GM18909 (cell line): Measurements from ENCODE around the gene CCDC86.
A peak's percentile ranks its signal among the peaks of the same experiment; 100 is the strongest.

Experiments used
- ATAC-seq: cut with Tn5 transposase; IDR thresholded peaks from one replicate; pipeline ENCODE4 v1.9.1; 2021; ENCODE audit warnings: mild to moderate bottlenecking; ENCODE audit not compliant: unreplicated experiment, poor library complexity

CCDC86 gene

DNA sequence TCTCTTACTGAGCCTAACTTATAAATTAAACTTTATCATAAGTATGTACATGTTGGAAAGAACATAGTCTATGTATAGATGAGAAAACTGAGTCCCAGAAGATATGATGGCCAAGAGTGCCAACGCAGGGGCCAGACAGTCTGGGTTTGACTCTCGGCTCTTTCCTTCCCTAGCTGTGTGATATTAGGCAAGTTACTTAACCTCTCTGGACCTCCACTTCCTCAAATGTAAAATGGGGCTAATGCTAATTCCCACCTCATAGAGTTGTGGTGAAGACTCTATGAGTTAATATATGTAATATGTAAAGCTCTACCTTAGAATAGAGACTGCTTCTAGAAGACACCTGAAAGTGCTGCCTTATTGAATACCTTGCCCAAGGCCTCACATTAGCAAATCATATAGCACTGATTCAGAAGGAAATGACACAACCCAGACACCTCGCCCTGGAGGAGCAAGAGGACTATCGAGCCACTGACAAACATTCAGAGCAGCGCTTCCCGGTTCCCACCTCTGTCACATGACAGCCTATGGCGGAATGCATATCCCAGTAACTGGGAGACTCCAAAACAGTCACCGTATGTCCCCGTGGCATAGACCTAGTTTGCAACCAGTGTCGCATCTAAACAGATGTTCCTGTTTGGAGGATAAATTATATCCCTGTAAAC, 11.3 kb upstream of the CCDC86 start:
- ATAC-seq = peak; percentile 12

DNA sequence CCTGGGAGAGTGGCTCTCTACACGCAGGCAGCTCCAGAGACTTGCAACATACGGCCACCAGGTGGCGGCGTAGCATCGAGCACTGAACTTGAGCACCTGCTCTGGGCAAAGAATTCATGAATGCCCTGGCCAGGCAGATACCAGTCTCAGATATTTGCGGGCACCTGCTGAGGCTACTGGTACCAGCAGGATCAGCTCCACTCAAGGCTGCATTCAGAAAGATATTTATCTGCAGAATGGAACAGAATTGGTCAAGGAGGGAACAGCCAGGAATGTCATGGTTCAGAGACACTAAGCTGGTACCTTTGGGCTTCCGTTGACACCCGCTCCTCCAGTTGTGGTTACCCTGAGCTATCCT, 10.8 kb upstream of the CCDC86 start:
- peak; percentile 69 for ATAC-seq

DNA sequence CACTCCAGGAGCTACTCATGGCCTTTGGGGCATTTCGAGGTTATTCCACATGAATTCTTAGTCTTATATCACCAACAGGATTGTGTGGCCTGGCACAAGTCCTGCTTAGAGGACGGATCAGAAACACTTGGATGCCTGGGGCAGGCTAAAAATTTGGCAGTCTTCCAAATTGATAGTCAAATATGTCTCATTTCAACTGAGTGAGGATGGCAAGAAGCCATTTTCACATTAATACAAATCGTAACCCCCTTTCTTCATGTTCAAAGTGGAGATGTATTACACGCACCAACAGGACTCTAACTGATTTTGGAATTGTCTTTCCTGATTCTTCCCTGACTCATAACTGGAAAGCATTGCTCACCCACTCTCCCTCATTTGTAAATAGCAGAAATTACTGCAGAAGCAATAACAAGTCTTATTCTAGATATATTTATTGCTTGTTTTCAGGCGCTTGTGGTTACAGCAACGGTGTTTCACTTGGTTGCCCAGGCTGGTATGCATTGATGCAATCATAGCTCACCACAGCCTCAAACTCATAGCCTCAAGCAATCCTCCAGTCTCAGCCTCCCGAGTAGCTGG, 10.3 kb upstream of the CCDC86 start:
- no peak for ATAC-seq

DNA sequence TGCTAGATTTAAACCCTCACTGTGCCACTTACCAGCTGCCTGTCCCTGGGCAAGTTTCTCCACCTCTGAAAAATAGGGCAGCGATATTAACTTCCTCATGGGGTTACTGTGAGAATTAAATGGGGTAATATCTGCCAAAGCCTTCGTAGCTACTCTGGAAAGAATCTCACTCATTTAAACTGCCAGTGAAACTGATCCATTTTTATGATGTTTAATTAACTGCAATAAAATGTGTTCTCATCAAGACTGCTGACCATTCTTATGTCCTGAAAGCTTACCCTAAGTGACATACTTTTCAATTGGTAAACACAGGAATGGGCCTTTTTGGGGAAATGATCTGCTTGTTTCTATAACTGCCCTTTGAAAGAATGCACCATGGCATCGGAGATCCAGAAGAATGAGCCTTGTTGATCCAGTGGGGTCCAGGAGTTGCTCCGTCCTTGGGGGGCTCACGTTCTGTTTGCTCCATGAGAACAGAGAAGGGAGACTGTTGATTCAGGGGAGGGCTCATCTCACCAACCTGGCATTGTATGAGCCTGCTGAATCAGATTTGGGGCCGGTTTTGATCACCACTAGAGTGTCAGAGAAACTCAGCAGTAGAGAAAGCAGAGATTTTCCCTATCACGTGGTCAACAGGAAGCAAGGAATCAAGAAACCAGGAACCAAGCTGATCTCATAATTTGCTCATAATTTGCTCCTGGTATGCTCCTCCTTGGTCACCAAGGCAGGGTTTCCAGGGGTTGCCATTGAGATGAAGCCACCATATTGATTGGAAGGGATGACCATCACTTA, 7.0 kb upstream of the CCDC86 start:
- no peak for ATAC-seq

DNA sequence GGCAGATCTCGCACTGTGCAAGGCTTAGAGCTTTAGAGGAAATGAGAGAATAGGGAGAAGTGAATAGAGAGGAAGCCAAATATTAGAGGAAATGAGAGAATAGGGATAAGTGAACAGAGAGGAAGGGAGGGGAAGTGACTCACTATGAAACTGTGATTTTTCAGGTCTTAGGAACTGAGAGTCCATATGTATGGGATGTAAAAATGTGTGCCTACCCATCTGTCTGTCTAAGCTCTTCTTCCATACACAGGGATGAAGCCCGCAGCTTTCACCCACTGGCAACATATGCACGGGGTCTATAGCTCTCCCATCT, 6.4 kb upstream of the CCDC86 start:
- ATAC-seq = no peak

DNA sequence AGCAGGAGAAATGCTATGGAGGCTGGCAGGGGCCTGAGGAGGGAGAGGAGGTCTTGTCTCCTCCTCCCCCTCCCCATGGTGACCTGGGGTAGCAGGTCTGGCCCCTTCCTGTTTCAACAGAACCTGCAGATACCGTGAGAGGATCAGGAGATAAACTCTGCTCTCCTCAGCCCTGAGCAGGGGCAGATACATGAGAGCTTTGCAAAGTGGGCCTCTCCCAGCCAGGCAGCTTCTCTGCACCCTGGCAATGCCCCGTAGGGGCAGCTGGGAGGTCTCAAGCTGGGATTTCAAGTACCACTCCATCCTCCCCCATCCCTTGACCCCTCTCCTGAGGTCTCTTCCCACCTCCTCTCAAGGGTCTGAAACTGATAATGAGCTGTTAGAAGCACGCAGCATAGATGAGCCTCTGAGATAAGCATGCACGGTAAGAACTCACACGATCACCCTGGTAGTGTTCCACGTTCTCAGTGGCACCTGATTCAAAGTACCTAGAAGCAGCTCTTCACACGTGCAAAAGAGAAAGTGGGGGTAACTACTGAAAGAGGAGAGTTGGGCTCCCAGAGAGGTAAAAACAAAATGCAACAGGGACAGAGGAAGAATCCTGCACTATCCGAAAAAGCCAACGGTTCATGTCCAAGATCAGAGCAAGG, 4.9 kb upstream of the CCDC86 start:
- no peak for ATAC-seq

DNA sequence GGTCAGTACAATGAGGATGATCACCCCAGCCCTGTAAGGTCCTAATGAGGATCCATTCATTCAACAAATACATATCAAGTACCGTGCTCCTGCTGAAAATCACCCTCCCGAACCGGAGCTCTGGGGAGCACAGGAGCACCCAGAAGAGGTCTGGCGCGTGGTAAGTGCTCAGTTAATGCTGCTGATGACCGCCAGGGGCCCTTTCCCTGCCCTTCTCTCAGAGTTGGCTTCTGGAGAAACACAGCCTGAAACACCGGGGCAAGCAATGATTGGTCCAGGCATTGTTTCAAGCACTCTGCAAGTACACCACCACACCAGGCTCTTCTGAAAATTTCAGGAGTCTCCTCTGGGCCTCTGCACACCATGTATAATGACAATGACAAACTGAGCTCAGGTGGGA, 3.8 kb upstream of the CCDC86 start:
- ATAC-seq = no peak

DNA sequence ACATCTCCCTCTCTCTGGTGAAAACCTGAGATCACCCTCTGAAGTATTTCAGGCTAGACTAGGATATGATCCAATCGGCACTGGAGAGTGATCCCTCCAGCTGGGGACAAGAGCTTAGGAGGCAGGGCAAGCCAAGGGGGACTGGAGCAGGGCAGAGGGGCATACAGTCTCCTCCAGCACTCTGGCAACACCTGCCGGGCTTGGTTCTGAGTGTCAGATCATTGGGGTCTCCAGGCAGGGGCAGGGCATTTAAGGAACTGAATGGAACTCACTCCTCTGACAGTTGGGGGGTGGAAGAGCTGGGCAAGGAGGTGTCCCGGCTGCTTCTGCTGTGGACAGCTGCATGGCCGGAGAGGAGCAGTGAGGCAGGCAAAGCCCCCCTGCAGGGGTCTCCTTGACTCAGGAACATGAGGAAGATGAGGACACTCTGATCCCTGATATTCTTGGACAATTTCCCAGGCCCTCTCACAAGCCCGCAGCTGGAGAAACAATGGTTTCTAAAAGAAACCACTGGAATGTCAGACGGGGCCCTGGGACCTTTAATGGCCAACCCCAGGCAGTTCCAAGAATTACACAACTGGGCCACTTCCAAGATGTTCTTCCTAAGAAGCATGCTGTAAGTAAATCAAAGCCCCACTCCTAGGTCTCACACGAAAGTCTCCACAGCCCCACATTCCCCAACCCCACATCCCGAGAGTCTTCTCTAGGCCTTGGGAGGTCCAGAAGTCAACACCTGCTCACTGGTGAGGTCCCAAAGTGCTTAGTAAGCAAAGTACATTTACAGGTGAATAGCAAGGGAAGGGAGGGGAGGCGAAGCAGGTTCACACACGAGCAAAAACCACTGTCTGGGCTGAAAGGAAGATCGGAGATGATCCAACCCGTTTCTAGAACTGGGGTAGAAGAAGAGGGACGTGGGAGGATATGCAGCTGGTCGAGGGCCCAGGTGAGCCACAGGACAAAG, 1.2 kb upstream of the CCDC86 start:
- ATAC-seq = no peak

DNA sequence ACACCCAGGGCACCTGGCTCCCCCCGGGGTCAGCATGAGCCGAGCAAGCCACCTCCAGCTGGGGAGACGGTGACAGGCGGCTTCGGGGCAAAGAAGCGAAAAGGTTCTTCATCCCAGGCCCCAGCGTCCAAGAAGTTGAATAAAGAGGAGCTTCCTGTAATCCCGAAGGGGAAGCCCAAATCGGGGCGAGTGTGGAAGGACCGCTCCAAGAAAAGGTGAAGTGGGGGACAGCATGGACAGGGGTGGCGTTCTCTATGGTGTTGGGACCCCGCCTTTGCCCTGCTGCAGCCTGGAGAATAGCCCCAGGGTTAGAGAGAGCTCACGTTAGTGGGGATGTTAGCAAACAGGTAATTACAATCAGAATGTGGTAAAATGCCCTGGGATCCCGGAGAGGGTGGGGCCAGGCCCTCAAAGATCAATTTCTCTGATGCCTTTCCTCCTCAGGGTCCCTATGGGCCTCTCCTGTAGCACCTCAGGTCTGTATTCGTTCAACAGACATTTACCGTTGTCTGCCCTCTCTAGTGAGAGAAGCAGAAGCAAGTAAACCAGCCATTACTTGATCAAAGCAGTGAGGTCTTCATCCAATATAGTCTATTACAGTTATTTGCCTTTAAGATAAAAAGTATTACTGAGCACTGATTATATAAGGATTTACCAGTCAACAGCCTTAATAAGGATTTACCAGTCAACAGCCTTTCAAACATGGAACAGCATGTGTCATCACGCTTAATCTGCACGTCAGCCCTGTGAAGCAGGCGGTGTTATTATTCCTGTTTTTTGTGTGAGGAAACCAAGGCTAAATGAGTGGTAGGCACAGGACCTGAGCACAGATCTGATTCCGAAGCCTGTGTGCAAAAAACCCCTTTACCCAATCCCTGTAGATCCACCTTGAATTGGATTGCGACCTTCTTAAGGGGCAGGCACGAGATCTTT, 1.0 kb downstream of the CCDC86 start:
- no peak for ATAC-seq

DNA sequence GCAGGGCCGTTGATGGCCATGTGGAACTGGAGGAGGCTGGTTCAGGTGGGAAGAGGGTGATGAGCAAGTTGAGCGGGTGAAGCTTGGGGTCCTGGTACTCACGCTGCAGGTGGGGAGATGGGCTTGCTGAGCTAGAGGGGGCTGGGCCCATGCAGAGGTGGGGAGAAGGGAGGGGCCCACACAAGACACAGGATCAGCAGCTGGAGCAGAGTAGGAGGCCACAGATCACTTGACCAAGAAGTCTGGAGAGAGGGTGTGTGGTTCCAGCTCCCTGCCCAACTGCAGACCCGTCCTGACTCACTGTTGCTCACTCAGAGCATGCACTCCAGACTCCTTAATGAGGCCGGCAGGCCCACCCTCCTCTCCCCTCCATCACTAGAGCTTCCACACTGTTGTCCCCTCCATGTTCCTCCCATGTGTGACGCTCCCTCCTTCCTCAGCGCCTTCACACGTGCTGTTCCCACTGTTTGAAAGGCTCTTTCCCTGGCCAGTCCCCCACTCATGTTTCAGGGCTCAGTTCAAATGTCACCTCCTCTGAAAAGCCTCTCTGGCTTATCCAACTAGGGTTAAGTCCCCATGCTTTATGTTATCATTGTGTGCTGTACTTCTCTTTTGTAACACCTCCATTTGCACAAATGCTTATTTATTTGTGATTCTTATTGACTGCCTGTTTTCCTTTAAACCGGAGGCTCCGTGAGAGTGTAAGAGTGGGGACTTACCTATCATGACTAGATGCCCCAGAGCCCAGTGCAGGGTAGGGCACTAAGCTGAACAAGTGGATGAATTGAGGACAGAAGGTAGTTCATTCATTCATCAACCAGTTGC, 2.3 kb downstream of the CCDC86 start:
- no peak for ATAC-seq

DNA sequence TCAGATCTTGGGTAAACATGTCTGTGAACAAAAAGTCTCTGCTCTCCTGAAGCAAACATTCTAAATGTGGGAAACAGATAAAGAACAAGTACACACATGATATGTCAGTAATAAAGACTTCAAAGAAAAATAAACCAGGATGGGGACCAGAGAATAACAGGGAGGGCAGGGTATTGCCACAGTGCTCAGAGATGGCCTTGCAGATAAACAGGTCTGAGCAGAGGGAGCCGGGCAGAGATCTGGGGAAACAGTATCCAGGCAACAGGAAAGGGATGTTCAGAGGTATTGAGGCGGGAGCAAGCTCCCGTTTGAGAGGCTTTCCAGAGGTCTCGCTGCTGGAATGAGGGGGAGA, 2.9 kb downstream of the CCDC86 start:
- no peak for ATAC-seq

DNA sequence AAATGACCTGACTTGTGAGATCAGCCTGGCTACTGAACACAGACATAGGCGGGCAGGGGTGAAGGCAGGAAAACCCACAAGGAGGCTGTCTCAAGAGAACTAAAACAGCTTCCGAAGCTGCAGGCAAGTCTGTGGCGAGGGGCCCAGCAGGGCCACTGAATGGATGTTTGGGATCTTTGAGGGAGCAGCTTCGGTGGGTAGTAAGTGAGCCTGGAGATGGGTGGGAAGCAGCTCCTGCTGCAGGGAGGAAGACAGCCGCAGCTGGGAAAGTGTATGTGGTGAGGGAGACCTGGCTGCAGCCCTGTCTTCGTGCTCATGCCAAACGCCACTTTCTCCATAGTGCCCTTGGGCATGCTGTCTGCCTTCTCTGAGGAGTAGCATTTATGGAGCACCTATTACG, 3.4 kb downstream of the CCDC86 start:
- no peak for ATAC-seq

DNA sequence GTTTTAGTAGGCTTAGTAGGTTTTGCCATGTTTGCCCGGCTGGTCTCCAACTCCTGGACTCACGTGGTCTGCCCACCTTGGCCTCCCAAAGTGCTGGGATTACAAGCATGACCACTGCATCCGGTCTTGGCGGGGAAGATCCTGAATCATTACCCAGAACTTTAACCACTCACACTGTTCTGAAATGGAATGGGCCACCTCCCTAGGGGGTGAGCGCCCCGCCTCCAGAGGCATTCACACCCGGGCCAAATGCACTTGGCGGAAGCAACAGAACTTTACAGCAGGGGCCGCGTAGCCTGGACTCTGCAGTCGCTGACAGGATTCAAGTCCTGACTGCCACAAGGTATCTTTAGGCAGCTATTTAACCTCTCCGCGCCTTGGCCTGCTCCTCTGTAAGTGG, 5.4 kb downstream of the CCDC86 start:
- ATAC-seq = no peak

DNA sequence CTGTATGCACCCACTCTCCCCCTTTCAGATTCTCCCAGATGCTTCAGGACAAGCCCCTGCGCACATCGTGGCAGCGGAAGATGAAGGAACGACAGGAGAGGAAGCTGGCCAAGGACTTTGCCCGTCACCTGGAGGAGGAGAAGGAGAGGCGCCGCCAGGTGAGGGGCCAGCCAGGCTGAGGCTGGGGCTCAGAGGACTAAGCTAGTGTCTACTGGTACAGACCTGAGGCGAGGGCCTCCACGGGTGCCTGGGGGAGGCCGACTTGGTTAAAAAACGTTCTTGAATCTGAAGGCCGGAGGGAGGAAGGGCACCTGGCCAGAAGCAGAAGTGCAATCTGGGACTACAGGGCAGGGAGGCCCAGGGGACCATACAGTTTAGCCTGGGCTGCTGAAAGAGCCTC, 6.0 kb downstream of the CCDC86 start:
- no peak for ATAC-seq

DNA sequence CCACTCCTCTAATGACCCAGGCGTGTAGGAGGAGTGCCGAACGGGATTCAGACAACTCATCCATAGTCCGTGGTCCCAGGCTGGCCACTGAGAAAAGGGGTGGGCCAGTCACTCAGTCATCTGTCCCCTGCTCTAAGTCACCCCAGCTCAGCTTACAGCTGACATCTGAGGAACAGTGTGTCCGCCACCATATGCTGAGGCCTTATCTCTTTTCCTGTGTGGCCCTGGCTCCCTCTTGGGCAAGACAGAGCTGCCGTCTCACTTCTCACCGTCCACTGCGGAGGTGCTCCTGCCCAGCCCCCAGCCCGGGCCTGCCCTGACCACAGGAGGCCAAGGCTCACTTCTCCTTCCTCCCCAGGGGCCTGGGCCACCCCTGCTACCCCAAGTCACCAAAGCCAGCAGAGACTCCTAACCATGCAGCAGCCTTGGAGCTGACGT, 6.8 kb downstream of the CCDC86 start:
- ATAC-seq = no peak

DNA sequence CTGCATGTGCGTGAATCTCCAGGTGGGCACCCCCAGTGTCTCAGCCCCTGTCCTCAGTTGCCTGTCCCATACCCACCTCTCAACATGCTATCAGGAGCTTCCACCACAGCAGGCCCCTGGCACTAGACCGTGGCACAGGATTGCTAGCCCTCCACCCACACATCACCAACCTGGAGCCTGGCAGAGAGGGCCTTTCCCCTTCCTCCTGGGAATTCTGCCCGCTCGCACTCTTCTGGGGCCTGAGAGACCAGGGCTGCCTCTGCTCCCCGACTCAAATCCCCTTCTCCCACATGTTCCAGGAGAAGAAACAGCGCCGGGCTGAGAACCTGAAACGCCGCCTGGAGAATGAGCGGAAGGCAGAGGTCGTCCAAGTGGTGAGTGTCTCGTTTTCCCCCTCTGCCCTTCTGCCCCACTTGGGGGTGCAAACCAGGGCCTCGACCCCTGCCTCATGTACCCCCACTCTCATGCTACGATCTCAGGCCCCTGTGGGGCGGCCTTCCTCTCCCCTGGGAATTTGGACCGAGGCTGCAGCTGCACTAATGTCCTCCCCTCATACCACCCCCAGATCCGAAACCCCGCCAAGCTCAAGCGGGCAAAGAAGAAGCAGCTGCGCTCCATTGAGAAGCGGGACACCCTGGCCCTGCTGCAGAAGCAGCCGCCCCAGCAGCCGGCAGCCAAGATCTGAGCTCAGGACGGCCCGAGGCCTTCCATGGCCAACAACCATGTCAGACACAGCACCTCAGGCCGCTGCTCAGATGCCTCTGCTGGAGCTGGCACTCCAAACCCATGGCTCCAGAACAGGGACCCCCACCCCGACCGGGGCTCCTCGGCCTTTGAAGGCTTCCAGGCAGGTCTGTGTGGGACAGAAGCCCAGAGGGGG, 8.0 kb downstream of the CCDC86 start:
- no peak for ATAC-seq

DNA sequence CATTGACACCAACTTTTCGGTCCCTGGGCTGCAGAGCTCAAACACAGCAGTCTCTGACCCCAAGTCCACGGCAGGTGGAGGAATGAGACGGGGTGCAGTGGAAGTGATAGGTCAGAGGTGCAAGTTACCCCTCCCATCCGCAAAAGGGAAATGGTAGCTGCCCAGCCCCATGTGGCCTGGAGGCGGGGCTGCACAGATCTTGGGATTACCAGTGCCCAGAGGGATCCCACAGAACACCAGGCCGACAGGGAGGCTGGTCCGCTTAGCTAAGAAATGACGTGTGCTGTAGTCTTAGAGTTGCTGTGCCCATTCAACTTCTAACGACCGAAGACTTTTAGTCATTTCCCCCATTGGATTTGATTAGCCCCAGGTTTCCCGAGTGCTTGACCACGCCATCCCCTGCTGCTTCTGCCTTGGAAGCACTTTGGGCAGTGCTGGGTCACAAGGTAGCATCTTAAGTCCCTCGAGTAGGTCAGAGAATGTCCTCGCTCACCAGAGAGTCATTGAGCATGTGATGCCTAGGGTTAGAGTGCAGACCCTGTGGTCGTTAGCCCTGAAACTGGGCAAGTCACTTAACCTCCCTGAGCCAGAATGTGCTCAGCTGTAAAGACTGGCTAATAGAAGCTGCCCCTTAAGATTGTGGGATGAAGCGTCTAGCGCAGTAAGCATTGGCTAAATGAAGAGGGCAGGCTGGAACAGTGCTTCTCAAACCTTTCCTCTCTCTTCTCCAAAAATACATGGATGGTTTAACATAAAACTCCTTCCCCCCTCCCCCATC, 9.6 kb downstream of the CCDC86 start:
- ATAC-seq = no peak
